ENCODE measurements around the gene GNB5.

GNB5 gene

DNA sequence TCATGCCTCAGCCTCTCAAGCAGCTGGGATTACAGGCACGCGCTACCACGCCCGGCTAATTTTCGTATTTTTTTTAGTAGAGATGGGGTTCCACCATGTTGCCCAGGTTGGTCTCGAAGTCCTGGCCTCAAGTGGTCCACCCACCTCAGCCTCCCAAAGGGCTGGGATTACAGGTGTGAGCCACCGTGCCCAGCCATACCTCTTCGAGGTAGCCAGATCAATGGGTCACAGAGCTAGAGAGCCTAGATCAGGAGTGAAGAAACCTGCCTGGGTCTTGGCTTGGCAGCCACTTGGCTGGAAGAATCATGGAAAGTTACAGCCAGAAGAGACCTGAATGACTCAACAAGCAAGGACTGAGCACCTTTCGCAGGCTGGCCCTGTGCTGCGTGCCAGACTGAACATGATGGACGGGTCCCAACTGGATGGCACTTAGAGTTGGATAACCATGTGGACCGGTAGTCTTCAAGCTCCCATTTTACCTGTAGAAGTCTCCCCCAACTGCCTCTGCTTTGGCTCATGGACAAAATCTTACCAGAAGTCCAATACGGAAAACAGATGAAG, 29.7 kb downstream of the GNB5 start:
- H2AK5ac ChIP-seq (ENCODE audit: low read depth, low read length): no peak overlapping the region
- H3K4me1 ChIP-seq (ENCODE audit: control insufficient read depth in 2 of 2, insufficient read depth in 1 of 2, low read depth in 1 of 2, low read length in 2 of 2): no peaks in the 10 kb centered on the region

DNA sequence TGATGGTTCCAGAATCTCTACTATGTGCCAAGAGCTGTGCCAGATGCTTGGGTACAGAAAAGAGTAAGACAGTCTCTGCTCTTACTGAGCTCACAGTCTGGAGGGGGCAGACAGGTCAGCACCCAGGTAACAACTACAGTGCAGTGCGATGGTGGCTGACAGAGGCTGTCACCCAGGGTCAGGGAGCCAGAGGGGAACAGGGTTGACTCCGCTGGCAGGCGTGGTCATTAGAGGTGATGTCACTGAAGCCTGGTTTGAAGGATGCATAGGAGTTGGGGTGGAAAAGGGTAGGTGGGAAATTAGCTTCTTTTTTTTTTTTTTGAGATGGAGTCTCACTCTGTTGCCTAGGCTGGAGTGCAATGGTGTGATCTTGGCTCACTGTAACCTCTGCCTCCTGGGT, 31.5 kb downstream of the GNB5 start:
- no peaks in the 10 kb centered on the region for H3K27me3 ChIP-seq (ENCODE audit: control insufficient read depth in 3 of 3, insufficient read depth in 3 of 3, low read depth in 1 of 3, low read length in 3 of 3)
- H2AFZ ChIP-seq (ENCODE audit: low read length): no peak overlapping the region
- no peak overlapping the region for H3K4ac ChIP-seq (ENCODE audit: low read length)
- no peaks in the 10 kb centered on the region for H3K79me1 ChIP-seq (ENCODE audit: low read depth, low read length)
- H2BK12ac ChIP-seq (ENCODE audit: low read length): no peak overlapping the region
- no peak overlapping the region for H4K91ac ChIP-seq (ENCODE audit: low read depth, low read length, poor library complexity)
- no peak overlapping the region for H3K23ac ChIP-seq (ENCODE audit: low read depth, low read length, poor library complexity)
- H4K8ac ChIP-seq (ENCODE audit: low read depth, low read length): no peak overlapping the region
- no CpG with 5 or more reads among the region's 3 CpGs for WGBS, 2 donors (ENCODE audit: extremely low coverage in 2 of 2, insufficient read length in 2 of 2, insufficient replicate concordance in 1 of 2)
- no peak overlapping the region for H2BK120ac ChIP-seq (ENCODE audit: low read depth, low read length)
- no peaks in the 10 kb centered on the region for H3K9me3 ChIP-seq (replicated peaks in 1 of 2; ENCODE audit: control insufficient read depth in 2 of 2, insufficient read depth in 1 of 2, low read depth in 1 of 2, low read length in 2 of 2)
- no peak overlapping the region for H3K9ac ChIP-seq (ENCODE audit: low read depth, low read length, poor library complexity)
- no peak overlapping the region for H3K18ac ChIP-seq (ENCODE audit: low read length)
- H3K4me1 ChIP-seq (ENCODE audit: control insufficient read depth in 2 of 2, insufficient read depth in 1 of 2, low read depth in 1 of 2, low read length in 2 of 2): no peaks in the 10 kb centered on the region
- H2BK15ac ChIP-seq (ENCODE audit: low read length): no peak overlapping the region
- H2AK5ac ChIP-seq (ENCODE audit: low read depth, low read length): no peak overlapping the region
- H3K14ac ChIP-seq (ENCODE audit: low read length): no peak overlapping the region
- DNase-seq (ENCODE audit: low spot score): no peak
- H3K36me3 ChIP-seq (replicated peaks in 1 of 2; ENCODE audit: control insufficient read depth in 2 of 2, insufficient read depth in 2 of 2, low read length in 2 of 2): peaks cover 0 to 12% of the 10 kb centered on the region in 2 donors
- H2BK5ac ChIP-seq (ENCODE audit: low read length): no peak overlapping the region
- H3K4me2 ChIP-seq (ENCODE audit: insufficient read depth, low read length, poor library complexity, severe bottlenecking): no peak overlapping the region
- no peak overlapping the region for H3K4me3 ChIP-seq (ENCODE audit: low read length in 2 of 2)
- H3K27ac ChIP-seq (replicated peaks; ENCODE audit: low read length): no peak overlapping the region

More for the DNA sequence above, 29.7 kb downstream of the GNB5 start:
- Histone ChIP-seq H2BK15ac (ENCODE audit: low read length) (no peak overlapping the region), H3K27me3 (ENCODE audit: control insufficient read depth in 3 of 3, insufficient read depth in 3 of 3, low read depth in 1 of 3, low read length in 3 of 3) (no peaks in the 10 kb centered on the region), H3K4me3 (ENCODE audit: low read length in 2 of 2) (no peak overlapping the region), H3K18ac (ENCODE audit: low read length) (no peak overlapping the region), H3K27ac (replicated peaks; ENCODE audit: low read length) (no peak overlapping the region), H3K23ac (ENCODE audit: low read depth, low read length, poor library complexity) (no peak overlapping the region), H3K79me1 (ENCODE audit: low read depth, low read length) (no peaks in the 10 kb centered on the region), H2BK12ac (ENCODE audit: low read length) (no peak overlapping the region), H4K91ac (ENCODE audit: low read depth, low read length, poor library complexity) (no peak overlapping the region), H2BK120ac (ENCODE audit: low read depth, low read length) (no peak overlapping the region), H3K9me3 (replicated peaks in 1 of 2; ENCODE audit: control insufficient read depth in 2 of 2, insufficient read depth in 1 of 2, low read depth in 1 of 2, low read length in 2 of 2) (no peaks in the 10 kb centered on the region), H2BK5ac (ENCODE audit: low read length) (no peak overlapping the region), H3K36me3 (replicated peaks in 1 of 2; ENCODE audit: control insufficient read depth in 2 of 2, insufficient read depth in 2 of 2, low read length in 2 of 2) (peaks cover 0 to 12% of the 10 kb centered on the region in 2 donors), H2AFZ (ENCODE audit: low read length) (no peak overlapping the region), H3K9ac (ENCODE audit: low read depth, low read length, poor library complexity) (no peak overlapping the region), H3K14ac (ENCODE audit: low read length) (no peak overlapping the region), H4K8ac (ENCODE audit: low read depth, low read length) (no peak overlapping the region), H3K4ac (ENCODE audit: low read length) (no peak overlapping the region), H3K4me2 (ENCODE audit: insufficient read depth, low read length, poor library complexity, severe bottlenecking) (no peak overlapping the region)
- no peak for DNase-seq (ENCODE audit: low spot score)
- no CpG with 5 or more reads among the region's 13 CpGs for WGBS, 2 donors (ENCODE audit: extremely low coverage in 2 of 2, insufficient read length in 2 of 2, insufficient replicate concordance in 1 of 2)

DNA sequence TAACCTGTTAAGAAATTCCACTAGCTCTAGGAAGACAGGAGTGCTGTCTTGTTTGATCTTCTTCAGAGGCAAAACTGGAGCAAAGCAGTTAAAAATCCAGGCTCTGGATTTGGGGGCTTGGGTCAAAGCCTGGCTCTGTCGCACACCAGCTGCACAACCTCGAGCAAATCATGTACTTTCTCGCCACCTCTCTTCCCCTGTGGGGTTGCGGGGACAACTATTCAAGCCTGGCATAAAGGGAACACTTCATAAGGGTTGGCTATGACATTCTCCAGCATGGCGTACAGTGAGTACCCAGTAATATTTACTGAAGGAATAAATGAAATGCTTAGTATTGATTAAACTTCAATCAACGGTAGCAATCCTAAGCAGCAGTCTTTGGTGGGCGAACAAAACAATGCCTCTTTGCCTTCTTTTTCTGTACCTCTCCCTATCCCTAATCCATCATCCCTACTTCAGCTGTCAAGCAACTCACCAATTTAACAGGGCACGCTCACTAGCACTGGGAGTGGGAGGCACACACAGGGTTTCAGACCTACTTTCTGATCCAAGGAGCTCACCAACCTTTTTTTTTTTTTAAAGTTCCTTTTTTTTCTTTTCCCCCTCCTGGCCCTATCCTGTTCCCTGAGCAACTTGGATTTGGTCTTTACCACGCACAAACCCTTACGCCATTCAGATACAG, 33.0 kb downstream of the GNB5 start:
- no peak overlapping the region for H2BK5ac ChIP-seq (ENCODE audit: low read length)
- no peak overlapping the region for H2BK15ac ChIP-seq (ENCODE audit: low read length)
- H3K4me3 ChIP-seq (ENCODE audit: low read length in 2 of 2): no peak overlapping the region
- no peak overlapping the region for H3K14ac ChIP-seq (ENCODE audit: low read length)
- H3K4me1 ChIP-seq (ENCODE audit: control insufficient read depth in 2 of 2, insufficient read depth in 1 of 2, low read depth in 1 of 2, low read length in 2 of 2): no peaks in the 10 kb centered on the region
- no peak overlapping the region for H3K27ac ChIP-seq (replicated peaks; ENCODE audit: low read length)
- peaks cover 0 to 8% of the 10 kb centered on the region in 2 donors for H3K36me3 ChIP-seq (replicated peaks in 1 of 2; ENCODE audit: control insufficient read depth in 2 of 2, insufficient read depth in 2 of 2, low read length in 2 of 2)
- no peak overlapping the region for H4K8ac ChIP-seq (ENCODE audit: low read depth, low read length)
- H3K23ac ChIP-seq (ENCODE audit: low read depth, low read length, poor library complexity): no peak overlapping the region
- no peak overlapping the region for H3K18ac ChIP-seq (ENCODE audit: low read length)
- H3K79me1 ChIP-seq (ENCODE audit: low read depth, low read length): no peaks in the 10 kb centered on the region
- H3K4ac ChIP-seq (ENCODE audit: low read length): no peak overlapping the region
- WGBS, 2 donors (ENCODE audit: extremely low coverage in 2 of 2, insufficient read length in 2 of 2, insufficient replicate concordance in 1 of 2): no CpG with 5 or more reads among the region's 10 CpGs
- no peak overlapping the region for H2BK120ac ChIP-seq (ENCODE audit: low read depth, low read length)
- H2BK12ac ChIP-seq (ENCODE audit: low read length): no peak overlapping the region
- H3K9ac ChIP-seq (ENCODE audit: low read depth, low read length, poor library complexity): no peak overlapping the region
- H3K27me3 ChIP-seq (ENCODE audit: control insufficient read depth in 3 of 3, insufficient read depth in 3 of 3, low read depth in 1 of 3, low read length in 3 of 3): no peaks in the 10 kb centered on the region
- no peak for DNase-seq (ENCODE audit: low spot score)
- H2AK5ac ChIP-seq (ENCODE audit: low read depth, low read length): no peak overlapping the region
- no peaks in the 10 kb centered on the region for H3K9me3 ChIP-seq (replicated peaks in 1 of 2; ENCODE audit: control insufficient read depth in 2 of 2, insufficient read depth in 1 of 2, low read depth in 1 of 2, low read length in 2 of 2)
- no peak overlapping the region for H4K91ac ChIP-seq (ENCODE audit: low read depth, low read length, poor library complexity)
- no peak overlapping the region for H3K4me2 ChIP-seq (ENCODE audit: insufficient read depth, low read length, poor library complexity, severe bottlenecking)
- no peak overlapping the region for H2AFZ ChIP-seq (ENCODE audit: low read length)

DNA sequence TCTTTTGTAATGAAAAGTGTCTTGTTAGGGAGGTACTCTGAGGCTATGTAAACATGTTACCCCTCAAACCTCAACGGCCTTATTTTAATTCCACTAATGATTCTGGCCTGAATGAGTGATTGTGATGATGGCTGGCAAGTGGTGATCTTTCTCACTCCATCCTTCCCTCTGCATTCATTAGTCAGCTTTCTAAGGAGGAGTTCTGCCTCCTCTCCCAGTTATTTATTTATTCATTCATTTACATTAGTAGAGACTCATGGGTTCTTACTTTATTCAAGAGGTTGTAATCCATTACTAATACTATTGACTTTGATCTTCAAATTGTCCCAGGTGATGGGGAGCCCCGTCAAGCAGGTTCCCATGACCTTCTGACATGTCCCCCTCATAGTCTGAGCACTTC, 35.3 kb downstream of the GNB5 start:
- Histone ChIP-seq H3K79me1 (ENCODE audit: low read depth, low read length) (no peaks in the 10 kb centered on the region), H3K27ac (replicated peaks; ENCODE audit: low read length) (no peak overlapping the region), H3K4me2 (ENCODE audit: insufficient read depth, low read length, poor library complexity, severe bottlenecking) (no peak overlapping the region), H4K8ac (ENCODE audit: low read depth, low read length) (no peak overlapping the region), H2AFZ (ENCODE audit: low read length) (no peak overlapping the region), H3K27me3 (ENCODE audit: control insufficient read depth in 3 of 3, insufficient read depth in 3 of 3, low read depth in 1 of 3, low read length in 3 of 3) (no peaks in the 10 kb centered on the region), H3K36me3 (replicated peaks in 1 of 2; ENCODE audit: control insufficient read depth in 2 of 2, insufficient read depth in 2 of 2, low read length in 2 of 2) (peaks cover 4 to 13% of the 10 kb centered on the region in 2 donors), H3K9ac (ENCODE audit: low read depth, low read length, poor library complexity) (no peak overlapping the region), H2AK5ac (ENCODE audit: low read depth, low read length) (no peak overlapping the region), H4K91ac (ENCODE audit: low read depth, low read length, poor library complexity) (no peak overlapping the region), H2BK120ac (ENCODE audit: low read depth, low read length) (no peak overlapping the region), H3K18ac (ENCODE audit: low read length) (no peak overlapping the region), H3K4ac (ENCODE audit: low read length) (no peak overlapping the region), H3K14ac (ENCODE audit: low read length) (no peak overlapping the region), H3K9me3 (replicated peaks in 1 of 2; ENCODE audit: control insufficient read depth in 2 of 2, insufficient read depth in 1 of 2, low read depth in 1 of 2, low read length in 2 of 2) (no peaks in the 10 kb centered on the region), H2BK15ac (ENCODE audit: low read length) (no peak overlapping the region), H3K4me3 (ENCODE audit: low read length in 2 of 2) (no peak overlapping the region), H3K23ac (ENCODE audit: low read depth, low read length, poor library complexity) (no peak overlapping the region), H2BK5ac (ENCODE audit: low read length) (no peak overlapping the region), H3K4me1 (ENCODE audit: control insufficient read depth in 2 of 2, insufficient read depth in 1 of 2, low read depth in 1 of 2, low read length in 2 of 2) (no peaks in the 10 kb centered on the region), H2BK12ac (ENCODE audit: low read length) (no peak overlapping the region)
- no CpG with 5 or more reads among the region's 2 CpGs for WGBS, 2 donors (ENCODE audit: extremely low coverage in 2 of 2, insufficient read length in 2 of 2, insufficient replicate concordance in 1 of 2)
- no peak for DNase-seq (ENCODE audit: low spot score)
